ENCODE results near the gene ABCG4.

The ABCG4 gene

DNA sequence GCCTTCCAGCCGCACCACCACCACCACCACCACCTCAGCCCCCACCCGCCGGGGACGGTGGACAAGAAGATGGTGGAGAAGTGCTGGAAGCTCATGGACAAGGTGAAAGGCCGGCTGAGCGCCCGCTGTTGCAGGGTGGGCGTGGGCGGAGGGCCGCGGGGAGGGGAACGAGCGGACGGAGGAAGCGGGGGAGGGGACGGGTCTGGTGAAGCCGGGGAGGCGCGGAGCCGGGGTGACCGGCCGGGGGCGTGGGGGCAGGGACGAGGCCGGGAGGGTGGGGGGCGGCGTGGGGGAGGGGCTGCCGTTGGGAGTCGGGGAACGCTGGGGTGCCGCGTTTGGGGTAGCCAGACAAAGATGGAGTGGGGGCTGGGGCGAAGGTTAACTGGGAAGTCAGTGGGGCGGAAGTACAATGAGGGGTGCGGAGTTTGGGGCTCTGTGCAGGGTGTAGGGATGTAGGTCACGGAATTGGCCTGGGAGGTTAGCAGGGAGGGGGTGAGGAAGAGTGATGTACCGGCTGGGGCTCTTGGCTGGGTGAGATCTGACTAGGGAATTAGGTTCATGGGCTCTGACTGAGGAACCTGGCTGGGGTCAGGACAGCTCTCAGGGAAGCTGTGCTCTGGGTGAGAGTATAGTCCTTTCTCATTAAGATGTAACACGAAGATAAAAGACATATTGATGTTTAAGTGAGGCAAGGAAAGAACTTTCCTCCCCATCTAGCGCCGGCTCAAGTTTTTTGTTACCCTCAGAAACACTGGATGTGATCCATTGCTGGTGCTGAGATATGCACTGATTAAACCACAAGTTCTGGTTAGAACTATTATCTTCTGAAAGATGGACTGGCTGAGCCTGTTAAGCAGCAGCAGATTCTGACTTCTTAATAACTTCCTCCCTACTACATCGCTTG, 57.9 kb downstream of the ABCG4 start:
- peak; percentile 44 for DNase-seq (ENCODE audit: low read depth)

- DNase-seq (ENCODE audit: low read depth), result no peak
Observed at GRCh38 chr11:119207415-119207960, 58.6 kb downstream of the ABCG4 start.

GRCh38 chr11:119209186-119209585, 60.3 kb downstream of the ABCG4 start:
- DNase-seq (ENCODE audit: low read depth), result no peak

DNA sequence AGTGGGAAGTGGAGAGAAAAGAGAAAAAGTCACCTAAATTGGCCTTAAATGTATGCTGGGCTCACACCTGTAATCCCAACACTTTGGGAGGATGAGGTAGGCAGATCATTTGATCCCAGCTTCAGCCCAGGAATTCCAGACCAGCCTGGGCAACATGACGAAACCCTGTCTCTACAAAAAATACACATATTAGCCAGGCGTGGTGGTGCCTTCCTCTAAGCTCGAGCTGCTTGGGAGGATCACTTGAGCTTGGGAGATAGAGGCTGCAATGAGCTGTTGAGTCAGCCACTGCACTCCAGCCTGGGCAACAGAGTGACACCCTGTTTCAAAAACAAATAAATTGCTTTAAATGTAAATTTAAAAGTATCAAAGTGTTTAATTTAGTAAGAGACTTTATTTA, 61.2 kb downstream of the ABCG4 start:
- DNase-seq (ENCODE audit: low read depth), result peak; percentile 18
